GM19395 (cell line): ENCODE data around the gene AQP5.

Experiments
- ATAC-seq: cut with Tn5 transposase; IDR thresholded peaks from one replicate; pipeline ENCODE4 v1.9.1; 2021; ENCODE audit warnings: mild to moderate bottlenecking, moderate library complexity; ENCODE audit not compliant: unreplicated experiment

Gene AQP5

DNA sequence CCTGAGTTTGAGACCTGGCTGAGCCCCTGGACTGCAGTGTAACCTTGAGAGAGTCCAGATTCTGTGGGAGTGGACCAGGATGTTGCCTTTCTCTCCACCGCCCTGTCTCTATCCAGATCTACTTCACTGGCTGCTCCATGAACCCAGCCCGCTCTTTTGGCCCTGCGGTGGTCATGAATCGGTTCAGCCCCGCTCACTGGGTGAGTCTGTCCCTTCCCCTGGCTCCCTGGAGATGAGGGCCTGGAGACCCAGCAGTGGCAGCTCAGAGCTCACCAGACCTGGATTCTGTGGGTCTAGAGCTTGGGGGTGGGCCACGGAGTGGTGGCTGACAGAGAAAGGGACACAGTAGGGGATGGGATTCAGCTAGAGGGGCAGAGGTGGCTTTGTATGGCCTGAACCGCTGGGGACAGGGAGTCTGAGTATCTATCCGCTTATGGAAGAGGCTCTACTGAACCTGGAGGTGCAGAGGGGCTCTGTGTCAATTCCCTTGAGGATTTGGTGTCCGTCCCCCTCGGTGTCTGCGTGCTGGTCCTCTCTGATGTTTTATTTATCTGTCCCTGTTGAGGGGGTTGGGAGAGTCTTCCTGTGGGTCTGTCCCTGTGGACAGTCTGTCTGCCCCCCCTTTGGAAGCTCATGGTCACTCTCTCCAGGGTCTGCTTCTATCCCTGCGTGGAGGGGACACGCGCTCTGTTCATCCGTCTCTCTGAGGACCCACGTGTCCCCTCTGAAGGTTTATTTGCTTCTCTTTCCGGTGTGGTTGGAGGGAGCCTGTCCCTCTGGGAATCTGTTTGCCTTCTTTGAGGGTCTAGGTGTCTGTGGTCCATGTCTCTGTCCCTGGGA lies 2.5 kb downstream of the AQP5 start:
- ATAC-seq = no peak

GRCh38 chr12:49964849-49965624 lies 3.4 kb downstream of the AQP5 start:
- no peak for ATAC-seq

GRCh38 chr12:49965836-49966235 lies 4.2 kb downstream of the AQP5 start:
- ATAC-seq = no peak

DNA sequence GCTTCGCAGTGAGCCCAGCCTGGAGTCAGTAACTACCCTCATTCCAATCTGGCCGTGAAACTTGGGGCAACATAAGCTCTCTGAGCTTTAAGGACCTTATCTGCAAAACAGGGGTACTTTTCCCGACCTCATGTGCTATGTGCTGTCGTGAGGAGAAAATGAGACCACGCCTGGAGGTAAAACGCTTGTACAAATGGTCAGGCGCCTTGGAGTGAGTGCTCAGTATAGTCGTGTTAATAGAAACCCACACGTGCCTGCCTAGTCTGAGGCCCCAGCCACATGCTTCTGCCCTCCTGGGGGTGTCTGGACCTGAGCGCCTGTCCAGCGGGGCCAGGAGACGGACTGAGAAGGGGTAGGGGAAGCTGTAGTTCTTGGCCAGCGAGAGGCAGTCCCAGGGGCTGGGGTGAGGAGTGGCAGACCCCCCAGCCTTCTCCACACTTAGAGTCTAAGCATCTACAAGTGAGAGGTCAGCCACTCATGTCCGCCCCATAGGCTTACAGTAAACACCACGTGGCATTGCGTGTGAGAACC lies 4.9 kb downstream of the AQP5 start:
- no peak for ATAC-seq

GRCh38 chr12:49967042-49967776 lies 5.5 kb downstream of the AQP5 start:
- ATAC-seq = peak; percentile 79

DNA sequence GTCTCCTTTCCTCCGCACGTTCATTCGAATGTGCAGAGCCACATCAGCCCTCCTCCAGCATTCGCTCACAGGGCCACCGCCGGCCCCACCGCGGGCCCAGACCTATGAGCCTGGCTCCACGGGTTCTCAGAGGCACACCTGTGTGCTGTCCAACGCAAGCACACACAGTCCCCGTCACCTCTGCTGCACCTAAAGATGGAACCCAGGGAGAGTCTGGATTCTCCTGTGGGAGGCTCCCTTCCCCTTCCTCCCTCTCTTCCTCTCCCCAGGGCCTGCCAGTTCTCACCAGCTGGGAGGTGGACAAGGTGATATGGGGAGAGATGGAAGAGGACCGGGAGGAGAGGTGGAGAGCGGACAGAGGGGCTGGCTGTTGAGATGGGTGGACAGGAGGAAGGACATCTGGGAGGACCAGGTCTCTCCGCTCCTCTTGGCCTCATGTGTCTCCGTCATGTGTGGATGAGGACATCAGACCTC lies 6.1 kb downstream of the AQP5 start:
- ATAC-seq = peak; percentile 21

- ATAC-seq = no peak
These were observed 6.8 kb downstream of the AQP5 start for GRCh38 chr12:49968471-49968870.

- ATAC-seq = no peak
These were observed 7.4 kb downstream of the AQP5 start for GRCh38 chr12:49969027-49969426.

GRCh38 chr12:49969651-49970429 lies 8.2 kb downstream of the AQP5 start:
- no peak for ATAC-seq

DNA sequence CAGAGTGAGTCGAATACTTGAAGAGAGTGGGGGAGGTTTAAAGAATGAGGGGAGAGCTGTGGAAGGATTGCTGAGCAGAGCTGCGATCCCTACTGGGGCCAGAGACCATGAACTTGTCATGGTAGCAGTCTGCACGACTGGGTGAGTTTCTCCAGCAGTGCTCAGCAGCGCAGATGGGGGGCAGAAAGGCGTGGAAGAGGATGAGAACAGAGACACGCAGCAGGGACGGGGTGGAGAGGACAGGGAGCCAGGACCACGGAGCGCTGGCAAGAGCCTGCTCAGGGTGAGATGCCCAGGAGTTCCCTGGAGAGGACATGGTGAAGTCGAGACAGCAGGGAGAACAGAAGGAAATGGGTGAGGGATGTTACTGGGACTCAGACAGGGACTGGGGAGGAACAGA lies 9.0 kb downstream of the AQP5 start:
- ATAC-seq = no peak

DNA sequence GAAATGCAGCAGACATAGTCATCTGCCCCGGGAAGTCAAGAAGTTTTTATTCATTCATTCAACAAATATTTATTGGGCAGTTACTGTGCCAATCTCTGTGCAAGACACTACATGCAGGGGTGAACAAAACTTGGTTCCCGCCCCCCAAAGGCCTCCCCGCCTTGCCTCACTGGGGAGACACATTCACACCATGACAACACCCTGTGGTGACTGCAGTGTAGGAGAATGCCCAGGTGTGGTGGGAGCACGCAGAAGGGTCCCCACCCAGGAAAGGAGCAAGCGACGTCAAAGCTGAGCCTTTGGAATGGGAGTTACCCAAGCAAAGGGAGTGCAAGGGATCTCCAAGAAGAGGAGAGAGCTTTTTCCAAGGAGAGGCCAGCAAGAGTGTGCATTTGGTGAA lies 9.5 kb downstream of the AQP5 start:
- no peak for ATAC-seq

DNA sequence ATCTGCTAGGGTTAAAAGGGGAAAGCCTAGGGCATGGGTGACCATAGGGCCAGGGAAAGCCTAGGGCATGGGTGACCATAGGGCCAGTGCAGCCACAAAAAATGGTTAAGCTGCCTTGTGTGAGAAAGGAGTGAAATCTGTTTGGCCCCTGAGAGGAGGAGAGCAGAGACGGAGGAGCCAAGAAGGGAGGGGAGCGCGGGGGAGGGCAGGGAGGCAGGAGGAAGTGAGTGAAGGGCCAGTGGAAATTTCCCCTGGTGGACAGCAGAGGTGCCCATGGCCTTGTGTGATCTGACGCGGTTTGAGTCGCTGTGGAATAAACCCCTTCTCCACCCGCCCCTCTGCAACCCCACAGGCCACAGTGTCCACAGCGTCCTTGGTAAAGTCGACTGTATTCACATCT lies 10.5 kb downstream of the AQP5 start:
- no peak for ATAC-seq

- no peak for ATAC-seq
These were observed 11.1 kb downstream of the AQP5 start, which contains the start of gene AQP6 for GRCh38 chr12:49972641-49973360. TSS of gene AQP6 (plus strand) at chr12:49972947. CDS start at chr12:49973174, 227 bp downstream.

DNA sequence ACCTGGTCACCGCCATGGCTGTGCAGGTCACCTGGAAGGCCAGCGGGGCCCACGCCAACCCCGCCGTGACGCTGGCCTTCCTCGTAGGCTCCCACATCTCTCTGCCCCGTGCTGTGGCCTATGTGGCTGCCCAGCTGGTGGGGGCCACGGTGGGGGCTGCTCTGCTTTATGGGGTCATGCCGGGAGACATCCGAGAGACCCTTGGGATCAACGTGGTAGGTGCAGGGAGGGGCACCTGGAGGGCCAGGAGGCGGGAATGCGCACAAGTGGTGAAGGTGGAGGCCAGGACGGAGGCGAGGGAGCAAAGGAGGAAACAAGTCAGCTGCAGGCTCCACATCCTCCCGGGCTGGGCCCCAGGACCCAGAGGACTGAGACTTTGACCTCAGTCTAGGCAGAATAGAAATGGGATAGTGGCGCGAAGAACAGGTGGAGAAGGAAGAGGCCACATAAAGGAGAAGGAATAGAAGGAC lies 11.7 kb downstream of the AQP5 start:
- no peak for ATAC-seq

DNA sequence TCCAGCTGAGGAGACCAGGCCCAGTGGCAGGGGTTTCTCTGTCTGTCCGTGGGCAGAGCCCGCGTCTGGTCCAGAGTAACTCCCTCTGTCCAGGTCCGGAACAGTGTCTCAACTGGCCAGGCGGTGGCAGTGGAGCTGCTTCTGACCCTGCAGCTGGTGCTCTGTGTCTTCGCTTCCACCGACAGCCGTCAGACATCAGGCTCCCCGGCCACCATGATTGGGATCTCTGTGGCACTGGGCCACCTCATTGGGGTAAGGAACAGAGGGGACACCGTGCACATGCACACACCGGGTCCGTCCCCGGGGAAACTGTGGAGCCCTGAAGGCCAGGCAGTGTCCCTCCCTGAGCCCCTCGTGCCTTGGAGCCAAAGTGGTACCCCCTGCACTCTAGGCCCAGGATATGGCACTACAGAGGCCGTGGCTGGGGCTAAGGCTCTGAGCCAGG lies 12.6 kb downstream of the AQP5 start:
- ATAC-seq = no peak

GRCh38 chr12:49974677-49975317 lies 13.1 kb downstream of the AQP5 start:
- ATAC-seq = no peak

DNA sequence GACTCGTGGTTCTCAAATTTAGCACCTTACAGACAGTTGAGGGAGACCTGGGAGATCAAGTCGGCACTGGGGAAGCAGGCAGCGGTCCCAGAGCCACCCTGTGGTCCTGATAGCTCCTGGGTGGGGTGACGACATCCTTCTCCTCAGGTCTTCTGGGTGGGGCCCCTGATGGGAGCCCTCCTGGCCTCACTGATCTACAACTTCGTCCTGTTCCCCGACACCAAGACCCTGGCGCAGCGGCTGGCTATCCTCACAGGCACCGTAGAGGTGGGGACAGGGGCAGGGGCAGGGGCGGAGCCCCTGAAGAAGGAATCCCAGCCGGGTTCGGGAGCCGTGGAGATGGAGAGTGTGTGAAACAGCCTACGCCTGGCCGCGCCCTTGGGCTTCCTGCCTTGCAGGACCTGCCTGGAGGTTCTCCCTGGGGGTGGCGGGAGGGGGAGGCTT lies 13.7 kb downstream of the AQP5 start:
- ATAC-seq = no peak

GRCh38 chr12:49976557-49976956 lies 14.9 kb downstream of the AQP5 start:
- ATAC-seq = no peak

DNA sequence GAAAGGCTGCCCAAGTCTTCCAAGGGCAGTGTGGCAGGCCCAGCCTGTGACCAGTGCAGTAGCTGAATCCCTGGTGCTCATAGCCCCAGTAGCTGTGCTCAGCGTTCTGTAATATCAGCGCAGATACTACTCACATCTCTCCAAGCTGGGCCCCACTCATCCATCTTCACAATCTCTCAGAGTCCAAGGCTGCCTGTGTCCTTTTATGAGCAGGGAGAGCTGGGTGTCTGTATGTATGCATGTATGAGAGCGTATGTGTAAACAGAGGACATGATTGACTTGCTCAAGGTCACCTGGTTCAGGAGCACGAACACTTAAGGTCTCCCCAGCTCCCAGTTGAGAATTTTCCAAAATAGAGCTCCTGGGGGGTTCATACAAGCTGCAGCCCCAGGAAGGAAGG lies 16.5 kb downstream of the AQP5 start:
- no peak for ATAC-seq
